ENCODE results near the gene RUNX3.

DNA sequence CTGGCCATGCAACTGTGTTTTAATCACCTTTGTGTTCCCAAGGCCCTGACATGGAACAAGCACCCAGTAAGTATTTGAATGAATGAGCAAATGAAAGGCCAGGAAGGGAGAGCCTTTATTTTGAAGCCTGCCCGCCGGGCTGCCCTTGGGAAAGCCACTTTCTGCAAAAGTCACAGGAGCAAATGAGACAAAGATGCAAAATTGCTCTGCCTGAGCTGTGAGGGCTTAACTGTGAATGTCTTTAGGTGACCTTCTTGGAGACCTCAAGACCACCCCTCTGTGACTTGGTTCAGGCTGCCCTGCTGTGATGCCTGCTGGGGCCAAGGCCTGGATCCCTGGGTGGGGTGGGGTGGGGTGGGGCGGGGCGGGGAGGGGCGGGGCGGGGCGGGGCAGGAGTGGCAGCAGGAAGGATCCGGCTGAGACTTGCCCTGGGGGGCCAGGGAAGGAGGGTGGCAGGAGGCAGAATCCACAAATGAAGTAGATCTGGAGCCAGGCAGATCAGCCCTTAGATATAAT, 54.0 kb downstream of the RUNX3 start:
- TF ChIP-seq POLR2A (IDR thresholded peaks at IDR 0.05) = no peak
- TF ChIP-seq, protein P1, sequence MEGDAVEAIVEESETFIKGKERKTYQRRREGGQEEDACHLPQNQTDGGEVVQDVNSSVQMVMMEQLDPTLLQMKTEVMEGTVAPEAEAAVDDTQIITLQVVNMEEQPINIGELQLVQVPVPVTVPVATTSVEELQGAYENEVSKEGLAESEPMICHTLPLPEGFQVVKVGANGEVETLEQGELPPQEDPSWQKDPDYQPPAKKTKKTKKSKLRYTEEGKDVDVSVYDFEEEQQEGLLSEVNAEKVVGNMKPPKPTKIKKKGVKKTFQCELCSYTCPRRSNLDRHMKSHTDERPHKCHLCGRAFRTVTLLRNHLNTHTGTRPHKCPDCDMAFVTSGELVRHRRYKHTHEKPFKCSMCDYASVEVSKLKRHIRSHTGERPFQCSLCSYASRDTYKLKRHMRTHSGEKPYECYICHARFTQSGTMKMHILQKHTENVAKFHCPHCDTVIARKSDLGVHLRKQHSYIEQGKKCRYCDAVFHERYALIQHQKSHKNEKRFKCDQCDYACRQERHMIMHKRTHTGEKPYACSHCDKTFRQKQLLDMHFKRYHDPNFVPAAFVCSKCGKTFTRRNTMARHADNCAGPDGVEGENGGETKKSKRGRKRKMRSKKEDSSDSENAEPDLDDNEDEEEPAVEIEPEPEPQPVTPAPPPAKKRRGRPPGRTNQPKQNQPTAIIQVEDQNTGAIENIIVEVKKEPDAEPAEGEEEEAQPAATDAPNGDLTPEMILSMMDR (IDR thresholded peaks at IDR 0.05) = no peak

Measured in sigmoid colon (tissue), 3 donors.